SKM-1 (cell line): Measurements from ENCODE around the gene PPP1CC.
"Not testable (repeated sequence)": the region's sequence is repeated elsewhere in the genome, so short reads cannot be mapped to it uniquely, and the experiment has no call there.

Experiments
- DNase-seq: peaks from one replicate; lab custom pipeline; 2025; ENCODE audit not compliant: unreplicated experiment; lab: John Stamatoyannopoulos, UW

Gene PPP1CC

DNA sequence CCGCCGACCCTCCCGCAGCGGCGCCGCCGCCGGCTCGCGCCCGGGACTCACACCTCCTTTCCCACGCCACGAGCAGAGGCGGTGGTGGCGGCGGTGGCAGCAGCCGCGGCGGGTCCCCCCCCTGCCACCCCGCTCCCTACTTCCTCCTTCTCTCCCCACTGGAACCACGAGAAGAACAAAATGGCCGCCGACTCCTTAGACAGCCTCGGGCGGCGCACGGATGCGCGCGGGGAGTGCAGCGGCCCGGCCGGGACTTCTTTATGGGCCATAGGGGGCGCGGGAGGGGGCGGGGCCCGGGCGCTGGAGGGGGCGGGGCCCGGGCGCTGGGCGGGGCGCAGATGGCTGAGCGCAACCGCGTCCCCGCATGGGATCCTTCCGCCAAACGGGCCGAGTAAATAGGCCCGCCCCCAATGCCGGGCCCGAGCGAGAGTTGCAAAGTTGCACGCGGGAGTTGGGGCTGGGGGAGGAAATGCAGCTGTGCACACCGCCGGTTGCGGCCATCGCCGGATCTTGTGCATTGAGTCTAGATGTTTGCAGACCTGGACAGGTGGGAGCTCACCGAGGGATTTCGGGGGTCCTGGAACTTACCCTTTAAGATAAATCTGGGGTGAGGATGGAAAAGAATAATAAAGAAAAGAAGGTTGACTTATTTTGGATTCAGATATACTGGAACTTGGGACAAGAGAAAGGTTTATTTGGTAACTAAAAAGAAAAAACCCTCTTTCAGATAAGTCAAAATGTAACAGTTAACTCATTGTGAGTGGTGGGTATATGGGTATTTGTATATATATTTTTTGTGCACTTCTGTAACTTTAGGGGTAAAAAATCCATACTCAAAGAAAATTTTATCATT lies at the start of gene PPP1CC:
Gene PPP1CC, minus strand, starts transcription at position 174 of the 853 bp plus-strand sequence. CDS start 184 bp downstream, outside the sequence.
- peak; percentile 68 for DNase-seq

DNA sequence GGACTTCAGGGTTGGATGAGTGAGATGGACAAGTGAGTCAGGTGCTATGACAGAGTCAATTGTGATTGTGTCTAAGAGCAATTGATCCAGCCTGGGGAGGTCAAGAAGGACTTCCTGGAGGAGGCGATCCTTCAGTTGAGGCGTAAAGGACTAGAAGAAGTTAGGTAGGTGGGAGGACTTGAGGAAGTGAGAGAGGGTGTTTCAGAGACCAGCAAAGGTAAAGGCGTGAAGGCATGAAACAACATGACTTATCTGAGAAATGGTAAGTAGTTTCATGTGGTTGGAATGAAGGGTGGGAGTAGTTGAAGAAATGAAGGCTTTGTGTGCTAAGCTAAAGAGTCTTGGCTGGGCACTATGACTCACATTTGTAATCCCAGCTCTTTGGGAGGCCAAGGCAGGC lies 48.9 kb upstream of the PPP1CC start:
- no peak for DNase-seq

DNA sequence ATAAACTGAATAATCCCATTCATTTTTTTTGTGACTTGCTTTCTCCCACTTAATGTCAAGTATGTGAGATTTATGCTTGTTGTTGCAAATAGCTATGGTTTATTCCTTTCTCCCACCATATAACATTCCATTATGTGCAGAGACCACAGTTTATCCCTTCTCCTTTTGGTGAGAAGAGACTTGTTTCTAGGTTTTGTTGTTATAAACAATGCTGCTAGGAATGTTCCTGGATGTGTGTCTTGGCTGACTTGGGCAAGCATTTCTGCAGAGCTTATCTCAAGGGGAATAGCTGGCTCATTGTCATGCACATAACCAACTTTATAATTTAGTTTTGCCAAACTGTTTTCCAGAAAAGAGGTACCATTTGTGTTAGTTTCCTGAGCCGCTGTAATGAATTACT lies 47.6 kb upstream of the PPP1CC start:
- DNase-seq: no peak

GRCh38 chr12:110786012-110786411 lies 43.3 kb upstream of the PPP1CC start:
- no peak for DNase-seq

GRCh38 chr12:110785240-110785639 lies 42.5 kb upstream of the PPP1CC start:
- no peak for DNase-seq

GRCh38 chr12:110782922-110783321 lies 40.2 kb upstream of the PPP1CC start:
- DNase-seq: no peak

- DNase-seq: no peak
These were observed 39.4 kb upstream of the PPP1CC start for GRCh38 chr12:110782094-110782493.

DNA sequence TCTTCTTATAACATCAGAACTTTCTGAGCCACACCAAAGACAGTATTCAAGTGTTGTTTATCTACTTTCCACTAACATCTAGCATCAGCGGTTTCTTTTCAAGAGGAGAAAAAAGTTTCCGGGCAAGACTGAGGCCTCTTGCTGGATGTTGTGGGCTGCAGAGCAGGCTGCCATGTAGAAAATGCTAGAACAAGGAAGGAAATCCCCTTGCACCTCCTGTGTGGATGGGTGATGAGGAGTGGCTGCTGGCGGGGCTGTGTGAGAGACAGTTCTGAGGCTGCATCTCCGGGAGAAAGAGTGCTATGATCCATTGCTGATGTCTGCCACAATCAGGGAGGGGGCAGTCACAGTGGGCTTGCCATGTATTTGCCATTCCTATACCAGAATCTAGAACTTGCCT lies 37.8 kb upstream of the PPP1CC start:
- DNase-seq: no peak

- DNase-seq: no peak
These were observed 36.3 kb upstream of the PPP1CC start for GRCh38 chr12:110778833-110779577.

- DNase-seq: no peak
These were observed 33.7 kb upstream of the PPP1CC start for GRCh38 chr12:110776410-110776809.

DNA sequence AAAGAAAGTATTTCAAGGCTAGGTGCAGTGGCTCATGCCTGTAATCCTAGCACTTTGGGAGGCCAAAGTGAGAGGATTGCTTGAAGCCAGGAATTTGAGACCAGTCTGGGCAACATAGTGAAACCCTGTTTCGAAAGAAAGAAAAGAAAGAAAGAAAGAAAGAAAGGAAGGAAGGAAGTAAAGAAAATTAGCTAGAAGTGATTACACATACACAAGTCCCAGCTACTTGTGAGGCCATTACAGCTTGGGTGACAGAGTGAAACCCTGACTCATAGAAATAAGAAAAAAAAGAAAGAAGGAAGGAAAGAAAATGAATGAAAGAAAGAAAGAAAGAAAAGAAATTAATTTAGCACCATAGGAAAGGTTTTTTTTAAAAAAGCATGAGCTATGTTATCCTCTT lies 33.3 kb upstream of the PPP1CC start:
- DNase-seq: no peak

DNA sequence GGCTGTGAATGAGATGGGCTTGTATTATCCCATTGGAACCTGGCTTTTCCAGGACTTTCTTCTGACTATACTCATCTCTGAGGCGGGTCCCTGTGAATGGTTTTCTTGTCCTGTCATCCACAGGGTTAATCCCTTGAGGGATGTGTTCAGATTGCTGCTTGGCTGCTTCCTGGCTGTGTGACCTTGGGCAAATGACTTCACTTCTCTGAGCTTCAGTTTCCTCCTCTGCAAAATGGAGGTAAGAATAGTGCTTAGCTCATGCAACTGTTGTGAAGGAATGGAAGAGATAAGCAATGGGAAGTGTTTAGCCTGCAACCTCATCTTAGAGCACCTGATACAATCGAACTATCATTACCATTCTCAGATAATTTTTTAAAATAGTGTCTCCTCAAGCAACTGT lies 32.1 kb upstream of the PPP1CC start:
- DNase-seq: no peak

GRCh38 chr12:110768960-110769359 lies 26.3 kb upstream of the PPP1CC start:
- no peak for DNase-seq

DNA sequence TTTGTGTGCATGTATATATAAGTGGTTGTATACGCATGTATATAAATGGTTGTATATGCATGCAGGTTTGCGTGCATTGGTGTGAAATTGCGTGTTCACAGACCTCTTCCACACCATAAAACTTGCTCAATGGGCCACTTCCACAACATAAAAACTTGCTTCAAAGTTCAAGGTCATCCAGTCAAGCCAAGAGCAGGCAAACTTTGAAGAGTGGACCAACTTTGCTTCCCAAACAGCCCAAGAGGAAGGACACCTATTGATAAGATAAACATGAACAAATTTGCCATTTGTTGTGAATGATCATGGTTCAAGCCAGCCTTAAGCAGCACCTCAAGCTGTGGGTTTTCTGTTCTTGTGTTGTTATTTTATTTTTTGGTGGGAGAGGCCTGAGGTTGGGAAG lies 25.2 kb upstream of the PPP1CC start:
- no peak for DNase-seq

DNA sequence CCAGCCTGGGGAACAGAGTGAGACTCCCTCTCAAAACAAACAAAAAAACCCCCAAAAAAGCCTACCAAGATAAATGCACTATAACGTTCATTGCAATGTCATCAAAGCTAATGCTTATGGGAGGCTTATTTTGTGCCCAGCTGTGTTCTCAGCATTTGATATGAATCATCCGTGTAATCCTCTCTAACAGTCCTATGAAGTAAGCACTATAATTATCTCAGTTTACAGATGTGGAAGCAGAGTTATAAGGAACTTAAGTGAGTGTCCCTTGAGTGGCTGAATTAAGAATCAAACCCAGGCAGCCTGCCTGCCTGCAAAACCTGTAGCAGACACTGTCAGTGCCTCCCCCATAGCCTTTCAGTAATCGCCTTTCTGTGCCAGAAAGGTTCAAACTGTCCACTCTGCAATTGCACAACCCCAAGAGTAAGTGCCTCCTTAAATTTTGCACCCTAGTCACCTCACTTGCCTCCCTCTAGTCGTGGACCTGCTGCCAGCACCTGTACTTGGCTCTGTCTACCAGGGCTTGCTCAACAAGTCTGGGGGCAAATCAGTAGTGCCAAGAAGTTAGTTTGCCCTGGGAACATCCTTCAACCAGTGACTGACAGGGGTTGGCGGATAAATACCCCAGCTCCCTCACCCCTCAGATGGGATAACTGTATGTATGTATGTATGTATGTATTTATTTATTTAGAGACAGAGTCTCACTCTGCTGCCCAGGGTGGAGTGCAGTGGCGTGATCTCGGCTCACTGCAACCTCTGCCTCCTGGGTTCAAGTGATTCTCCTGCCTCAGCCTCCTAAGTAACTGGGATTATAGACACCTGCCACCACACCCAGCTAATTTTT lies 23.8 kb upstream of the PPP1CC start:
- no peak for DNase-seq

GRCh38 chr12:110765572-110765971 lies 22.9 kb upstream of the PPP1CC start:
- not testable (repeated sequence) for DNase-seq

- no peak for DNase-seq
These were observed 22.4 kb upstream of the PPP1CC start for GRCh38 chr12:110765111-110765510.

- DNase-seq: no peak
These were observed 20.9 kb upstream of the PPP1CC start for GRCh38 chr12:110763583-110763982.

DNA sequence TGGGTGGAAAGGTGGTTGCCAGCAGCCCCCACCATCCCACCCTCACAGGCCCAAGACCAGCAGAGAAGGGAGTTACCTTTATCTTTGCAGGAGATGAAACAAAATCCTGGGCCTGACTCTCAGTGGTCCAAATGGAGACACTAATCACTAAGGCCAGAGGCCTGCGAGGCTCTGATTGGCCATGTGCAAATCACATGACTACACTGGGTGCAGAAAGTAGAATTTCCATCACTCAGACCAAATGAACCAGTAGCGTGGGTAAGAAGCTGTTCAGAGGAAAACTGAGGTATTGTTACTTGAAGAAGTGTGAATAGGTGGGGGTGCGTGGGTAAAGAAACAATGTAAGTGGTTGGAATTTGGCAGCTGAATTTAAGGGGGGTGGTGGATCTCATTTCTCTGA lies 20.2 kb upstream of the PPP1CC start:
- no peak for DNase-seq

GRCh38 chr12:110760204-110760609 lies 17.5 kb upstream of the PPP1CC start:
- no peak for DNase-seq

GRCh38 chr12:110758922-110759321 lies 16.2 kb upstream of the PPP1CC start:
- DNase-seq: no peak
